K562 (cell line): ENCODE results near the gene B4GALNT4. TPM values are rescaled to one million over a fixed set of nuclear protein-coding genes. Genes with fewer than 3 reads are reported as not detected.

Experiments used
- ATF7 ChIP-seq: fragments of 450-650 bp; IDR thresholded peaks from 2 replicates; pipeline ENCODE4 v1.7.1; 2014; ENCODE audit warnings: mild to moderate bottlenecking, moderate library complexity
- FOXJ2 ChIP-seq: fragments of 200-800 bp; sonication (Bioruptor generic); IDR thresholded peaks from 2 replicates; pipeline ENCODE4 v1.6.1; 2016; ENCODE audit warnings: missing genetic modification characterization, missing compliant biosample characterization
- GATA2 ChIP-seq: sonication (generic); formaldehyde crosslinking; IDR thresholded peaks from 2 replicates; pipeline ENCODE4 v1.4.0; 2020; ENCODE audit warnings: mild to moderate bottlenecking, missing genetic modification reagents
- HMGN3 ChIP-seq: IDR thresholded peaks from 2 replicates; pipeline ENCODE4 v1.6.1; 2011; ENCODE audit warnings: borderline replicate concordance, low read depth, mild to moderate bottlenecking, mixed read lengths, low read length; ENCODE audit not compliant: insufficient read length; ENCODE audit errors: extremely low read depth
- JUND ChIP-seq, 2 experiments: IDR thresholded peaks; 2 replicates in 1 of 2; 3 replicates in 1 of 2; pipeline ENCODE4 v1.6.1; 2011; ENCODE audit warnings: borderline replicate concordance in 2 of 2, low read depth in 2 of 2, low read length in 2 of 2, improper control_type of control experiment in 1 of 2, missing biosample characterization in 1 of 2, missing genetic modification characterization in 1 of 2, missing genetic modification reagents in 1 of 2
- MCM7 ChIP-seq, 2 experiments: fragments of 450-650 bp; IDR thresholded peaks; 2 replicates each; pipeline ENCODE4 v1.6.1; 2016 to 2018
- PHB2 ChIP-seq: fragments of 450-650 bp; IDR thresholded peaks from 2 replicates; pipeline ENCODE4 v1.6.1; 2017; ENCODE audit warnings: low read depth
- POLR2B ChIP-seq: fragments of 450-650 bp; IDR thresholded peaks from 2 replicates; pipeline ENCODE4 v1.6.1; 2018; ENCODE audit warnings: low read depth; ENCODE audit not compliant: partially characterized antibody
- RCOR1 ChIP-seq, 2 experiments: IDR thresholded peaks; 2 replicates each; pipeline ENCODE4 v1.6.1; 2012; ENCODE audit warnings: low read depth in 2 of 2, low read length in 2 of 2, borderline replicate concordance in 1 of 2, improper control_type of control experiment in 1 of 2
- SIN3A ChIP-seq, 2 experiments: fragments of 150-350 bp in 1 of 2; IDR thresholded peaks; 2 replicates each; pipeline ENCODE4 v1.6.1; 2011 to 2016; ENCODE audit warnings: borderline replicate concordance in 2 of 2, low read depth in 2 of 2, low read length in 2 of 2, mild to moderate bottlenecking in 2 of 2, moderate library complexity in 2 of 2; ENCODE audit not compliant: control insufficient read depth in 1 of 2
- SUPT5H ChIP-seq: fragments of 450-650 bp; IDR thresholded peaks from 2 replicates; pipeline ENCODE4 v1.6.1; 2016
- TAF9B ChIP-seq: fragments of 450-650 bp; IDR thresholded peaks from 2 replicates; pipeline ENCODE4 v1.6.1; 2018; ENCODE audit warnings: mild to moderate bottlenecking; ENCODE audit not compliant: partially characterized antibody
- TARDBP ChIP-seq: fragments of 450-650 bp; IDR thresholded peaks from 2 replicates; pipeline ENCODE4 v1.6.1; 2016
- TBL1XR1 ChIP-seq, 2 experiments: IDR thresholded peaks; 2 replicates each; pipeline ENCODE4 v1.6.1; 2012; ENCODE audit warnings: improper control_type of control experiment in 2 of 2, low read length in 2 of 2, mild to moderate bottlenecking in 1 of 2
- ZEB2 ChIP-seq: fragments of 450-650 bp; IDR thresholded peaks from 2 replicates; pipeline ENCODE4 v1.6.1; 2016
- ZFPM2 ChIP-seq: fragments of 250-450 bp; sonication (Bioruptor Pico); IDR thresholded peaks from 2 replicates; pipeline ENCODE4 v1.5.1; 2022; ENCODE audit warnings: mild to moderate bottlenecking
- polyA plus RNA-seq, 8 experiments: library from polyadenylated mRNA; depleted of rRNA in 4 of 8; stranded (reverse) in 5 of 8; unstranded in 3 of 8; fragments of >200 nt; fragmentation: Nextera tagmentation in 2 of 8; fragmentation: Illumina TruSeq in 1 of 8; extraction: Ambion mirVana in 2 of 8; extraction: Trizol in 1 of 8; gene quantifications; 2 replicates each; pipeline versions ENCODE4 v1.2.1 to v1.2.3, GENCODE V29; 2011 to 2014; ENCODE audit warnings: inconsistent platforms in 1 of 8, missing spikeins in 1 of 8
- total RNA-seq, 7 experiments: library from RNA; depleted of rRNA in 6 of 7; stranded (reverse); fragments of >200 nt in 6 of 7; fragmentation: Illumina TruSeq in 2 of 7; extraction: Trizol in 2 of 7; gene quantifications; 2 replicates each; pipeline versions ENCODE4 v1.2.1 to v1.2.3, GENCODE V29; 2011 to 2021; ENCODE audit warnings: low replicate concordance in 1 of 7
- TF ChIP-seq, protein P1 (sequence below): fragments of 250-450 bp; sonication (Bioruptor Pico); IDR thresholded peaks from 2 replicates; pipeline ENCODE4 v1.9.0; 2021; ENCODE audit warnings: mild to moderate bottlenecking, inconsistent platforms
- TF ChIP-seq, protein P2 (sequence below), 3 experiments: IDR thresholded peaks in 2 of 3; conservative IDR thresholded peaks in 1 of 3; 2 replicates each; pipeline ENCODE4 v1.5.1; 2011 to 2012; ENCODE audit warnings: low read length in 3 of 3, mild to moderate bottlenecking in 3 of 3, control low read depth in 2 of 3, improper control_type of control experiment in 1 of 3, inconsistent platforms in 1 of 3, low read depth in 1 of 3, mixed read lengths in 1 of 3, moderate library complexity in 1 of 3; ENCODE audit not compliant: insufficient read depth in 2 of 3
- TF ChIP-seq, protein P3 (sequence below): IDR thresholded peaks from 2 replicates; pipeline ENCODE4 v1.6.1; 2016; ENCODE audit warnings: missing genetic modification characterization, missing compliant biosample characterization
- TF ChIP-seq, protein P4 (sequence below): fragments of 200-800 bp; sonication (Bioruptor generic); IDR thresholded peaks from 2 replicates; pipeline ENCODE4 v1.6.1; 2017; ENCODE audit warnings: missing genetic modification characterization, missing compliant biosample characterization

The B4GALNT4 gene
- total and polyA plus RNA-seq, 9 of the 15 experiments (the other 6 are each of a cell fraction or from before 2014, with no cell fraction given), result 0.20 to 37.1 (median 10.8) TPM; not detected in 1

DNA sequence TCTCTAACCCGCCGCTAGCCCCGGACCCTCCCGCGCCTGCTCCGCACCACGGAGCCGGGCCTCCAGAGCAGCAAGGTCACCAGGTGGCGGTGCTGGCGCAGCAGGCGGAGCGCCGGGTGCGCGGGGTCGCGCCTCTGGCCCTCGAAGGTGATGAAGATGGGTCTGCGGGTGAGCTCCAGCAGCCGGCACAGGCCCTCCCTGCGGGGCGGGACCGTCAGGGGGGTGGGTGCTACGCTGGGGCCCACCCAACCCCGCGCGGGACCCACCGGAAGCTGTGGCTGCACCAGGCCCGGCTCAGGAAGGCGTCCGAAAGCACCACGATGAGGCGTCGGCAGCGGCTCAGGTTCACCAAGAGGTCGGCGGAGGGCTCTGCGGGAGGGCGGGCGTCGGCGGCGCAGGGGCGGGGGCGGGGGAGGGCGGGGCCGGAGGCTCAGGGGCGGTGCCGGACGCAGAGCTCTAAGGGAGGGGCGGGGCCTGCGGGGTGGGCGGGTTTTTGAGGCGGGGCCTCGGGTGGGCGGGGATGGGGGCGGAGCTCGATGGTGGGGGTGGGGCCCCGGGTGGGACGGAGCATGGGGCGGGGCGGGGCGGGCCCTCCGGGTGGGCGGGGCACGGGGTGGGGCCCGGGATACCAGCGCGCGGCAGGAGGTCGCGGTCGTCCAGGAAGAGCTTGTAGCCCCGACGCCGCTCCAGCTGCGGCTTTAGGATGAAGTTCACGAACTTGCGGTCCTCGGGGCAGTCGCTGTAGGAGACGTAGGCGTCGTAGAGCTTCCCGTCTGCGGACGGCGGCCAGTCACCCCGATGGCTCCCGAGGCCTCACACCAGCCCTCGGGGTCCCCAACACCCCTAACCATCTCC, 37.7 kb downstream of the B4GALNT4 start (continued):
- TF ChIP-seq, protein P1, sequence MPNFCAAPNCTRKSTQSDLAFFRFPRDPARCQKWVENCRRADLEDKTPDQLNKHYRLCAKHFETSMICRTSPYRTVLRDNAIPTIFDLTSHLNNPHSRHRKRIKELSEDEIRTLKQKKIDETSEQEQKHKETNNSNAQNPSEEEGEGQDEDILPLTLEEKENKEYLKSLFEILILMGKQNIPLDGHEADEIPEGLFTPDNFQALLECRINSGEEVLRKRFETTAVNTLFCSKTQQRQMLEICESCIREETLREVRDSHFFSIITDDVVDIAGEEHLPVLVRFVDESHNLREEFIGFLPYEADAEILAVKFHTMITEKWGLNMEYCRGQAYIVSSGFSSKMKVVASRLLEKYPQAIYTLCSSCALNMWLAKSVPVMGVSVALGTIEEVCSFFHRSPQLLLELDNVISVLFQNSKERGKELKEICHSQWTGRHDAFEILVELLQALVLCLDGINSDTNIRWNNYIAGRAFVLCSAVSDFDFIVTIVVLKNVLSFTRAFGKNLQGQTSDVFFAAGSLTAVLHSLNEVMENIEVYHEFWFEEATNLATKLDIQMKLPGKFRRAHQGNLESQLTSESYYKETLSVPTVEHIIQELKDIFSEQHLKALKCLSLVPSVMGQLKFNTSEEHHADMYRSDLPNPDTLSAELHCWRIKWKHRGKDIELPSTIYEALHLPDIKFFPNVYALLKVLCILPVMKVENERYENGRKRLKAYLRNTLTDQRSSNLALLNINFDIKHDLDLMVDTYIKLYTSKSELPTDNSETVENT (CRISPR knock-in tag), result no peak
- peak; percentile 80 for TF ChIP-seq HMGN3
- TF ChIP-seq, protein P2, sequence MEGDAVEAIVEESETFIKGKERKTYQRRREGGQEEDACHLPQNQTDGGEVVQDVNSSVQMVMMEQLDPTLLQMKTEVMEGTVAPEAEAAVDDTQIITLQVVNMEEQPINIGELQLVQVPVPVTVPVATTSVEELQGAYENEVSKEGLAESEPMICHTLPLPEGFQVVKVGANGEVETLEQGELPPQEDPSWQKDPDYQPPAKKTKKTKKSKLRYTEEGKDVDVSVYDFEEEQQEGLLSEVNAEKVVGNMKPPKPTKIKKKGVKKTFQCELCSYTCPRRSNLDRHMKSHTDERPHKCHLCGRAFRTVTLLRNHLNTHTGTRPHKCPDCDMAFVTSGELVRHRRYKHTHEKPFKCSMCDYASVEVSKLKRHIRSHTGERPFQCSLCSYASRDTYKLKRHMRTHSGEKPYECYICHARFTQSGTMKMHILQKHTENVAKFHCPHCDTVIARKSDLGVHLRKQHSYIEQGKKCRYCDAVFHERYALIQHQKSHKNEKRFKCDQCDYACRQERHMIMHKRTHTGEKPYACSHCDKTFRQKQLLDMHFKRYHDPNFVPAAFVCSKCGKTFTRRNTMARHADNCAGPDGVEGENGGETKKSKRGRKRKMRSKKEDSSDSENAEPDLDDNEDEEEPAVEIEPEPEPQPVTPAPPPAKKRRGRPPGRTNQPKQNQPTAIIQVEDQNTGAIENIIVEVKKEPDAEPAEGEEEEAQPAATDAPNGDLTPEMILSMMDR (IDR thresholded peaks at IDR 0.05 in 2 of 3, conservative IDR thresholded peaks at IDR 0.05 in 1 of 3; ENCODE audit: insufficient read depth in 2 of 3, low read depth in 1 of 3, low read length in 3 of 3), result peak in 2 of 3 experiments; percentile 37 to 61; a peak in 3 of 6 replicates
- TF ChIP-seq SUPT5H, result peak; percentile 60
- TF ChIP-seq FOXJ2 (tag), result no peak
- TF ChIP-seq, protein P3, sequence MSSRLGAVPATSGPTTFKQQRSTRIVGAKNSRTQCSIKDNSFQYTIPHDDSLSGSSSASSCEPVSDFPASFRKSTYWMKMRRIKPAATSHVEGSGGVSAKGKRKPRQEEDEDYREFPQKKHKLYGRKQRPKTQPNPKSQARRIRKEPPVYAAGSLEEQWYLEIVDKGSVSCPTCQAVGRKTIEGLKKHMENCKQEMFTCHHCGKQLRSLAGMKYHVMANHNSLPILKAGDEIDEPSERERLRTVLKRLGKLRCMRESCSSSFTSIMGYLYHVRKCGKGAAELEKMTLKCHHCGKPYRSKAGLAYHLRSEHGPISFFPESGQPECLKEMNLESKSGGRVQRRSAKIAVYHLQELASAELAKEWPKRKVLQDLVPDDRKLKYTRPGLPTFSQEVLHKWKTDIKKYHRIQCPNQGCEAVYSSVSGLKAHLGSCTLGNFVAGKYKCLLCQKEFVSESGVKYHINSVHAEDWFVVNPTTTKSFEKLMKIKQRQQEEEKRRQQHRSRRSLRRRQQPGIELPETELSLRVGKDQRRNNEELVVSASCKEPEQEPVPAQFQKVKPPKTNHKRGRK (tag), result no peak
- no peak for TF ChIP-seq JUND (IDR thresholded peaks at IDR 0.05; ENCODE audit: borderline replicate concordance, low read depth, low read length)
- no peak; the same call in 2 of the 3 replicates for TF ChIP-seq JUND (tag; IDR thresholded peaks at IDR 0.05; ENCODE audit: borderline replicate concordance, low read depth, low read length)
- TF ChIP-seq TARDBP, result no peak
- TF ChIP-seq MCM7 (IDR thresholded peaks at IDR 0.05), result no peak
- no peak for TF ChIP-seq TBL1XR1 (IDR thresholded peaks at IDR 0.05; ENCODE audit: low read length in 2 of 2)
- TF ChIP-seq TAF9B, result no peak
- no peak for TF ChIP-seq ZFPM2 (CRISPR knock-in tag)
- TF ChIP-seq RCOR1 (IDR thresholded peaks at IDR 0.05; ENCODE audit: borderline replicate concordance in 1 of 2, low read depth in 2 of 2, low read length in 2 of 2), result 0 out of 4 replicates have a peak, but pooled peaks of 1 of the 2 experiments have one; percentile 6
- no peak for TF ChIP-seq PHB2
- peak; percentile 51; the same call in 1 of the 2 replicates for TF ChIP-seq ZEB2
- TF ChIP-seq, protein P4, sequence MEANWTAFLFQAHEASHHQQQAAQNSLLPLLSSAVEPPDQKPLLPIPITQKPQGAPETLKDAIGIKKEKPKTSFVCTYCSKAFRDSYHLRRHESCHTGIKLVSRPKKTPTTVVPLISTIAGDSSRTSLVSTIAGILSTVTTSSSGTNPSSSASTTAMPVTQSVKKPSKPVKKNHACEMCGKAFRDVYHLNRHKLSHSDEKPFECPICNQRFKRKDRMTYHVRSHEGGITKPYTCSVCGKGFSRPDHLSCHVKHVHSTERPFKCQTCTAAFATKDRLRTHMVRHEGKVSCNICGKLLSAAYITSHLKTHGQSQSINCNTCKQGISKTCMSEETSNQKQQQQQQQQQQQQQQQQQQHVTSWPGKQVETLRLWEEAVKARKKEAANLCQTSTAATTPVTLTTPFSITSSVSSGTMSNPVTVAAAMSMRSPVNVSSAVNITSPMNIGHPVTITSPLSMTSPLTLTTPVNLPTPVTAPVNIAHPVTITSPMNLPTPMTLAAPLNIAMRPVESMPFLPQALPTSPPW (CRISPR knock-in tag), result peak; percentile 90
- peak; percentile 26 for TF ChIP-seq POLR2B
- no peak for TF ChIP-seq GATA2 (CRISPR knock-in tag)
- TF ChIP-seq SIN3A (IDR thresholded peaks at IDR 0.05; ENCODE audit: borderline replicate concordance in 2 of 2, control insufficient read depth in 1 of 2, low read depth in 2 of 2, low read length in 2 of 2), result peak in 1 of 2 experiments; percentile 56; a peak in 1 of 4 replicates
- peak; percentile 36; the same call in 1 of the 2 replicates for TF ChIP-seq ATF7
